Prostate gland (tissue), 2 donors: ENCODE measurements around the gene COL4A1.

Source experiments
- CTCF ChIP-seq, 4 experiments: fragments of 200-600 bp in 2 of 4; fragments of 450-650 bp in 2 of 4; sonication (generic) in 2 of 4; IDR thresholded peaks; 1 replicate in 3 of 4; 2 replicates in 1 of 4; pipeline ENCODE4 v1.5.1; 2016 to 2019; ENCODE audit warnings: antibody characterized with exemption in 4 of 4, mild to moderate bottlenecking in 2 of 4, moderate library complexity in 2 of 4
- POLR2A ChIP-seq: fragments of 450-650 bp; IDR thresholded peaks from one replicate; pipeline ENCODE4 v1.6.1; 2016; ENCODE audit warnings: antibody characterized with exemption, mild to moderate bottlenecking
- POLR2AphosphoS5 ChIP-seq: sonication (generic); formaldehyde crosslinking; IDR thresholded peaks from one replicate; pipeline ENCODE4 v1.6.1; 2017; ENCODE audit warnings: antibody characterized with exemption

- TF ChIP-seq POLR2A (no peak), POLR2AphosphoS5 (no peak), CTCF (IDR thresholded peaks at IDR 0.05) (no peak)
Measured at GRCh38 chr13:110121422-110122083, 185.4 kb downstream of the COL4A1 start.
